Frontal cortex (tissue), 4 donors: ENCODE data around the gene GMDS. TPM values are rescaled to one million over a fixed set of nuclear protein-coding genes. Genes with fewer than 3 reads are reported as not detected.

Source experiments
- DNase-seq, 2 donors: peaks; one replicate each; pipeline ENCODE4 v3.0.0; 2012; ENCODE audit warnings: low spot score in 2 of 2
- FAIRE-seq: peaks from 2 replicates; lab custom pipeline; 2012; peaks lifted over from hg19 to GRCh38; lab: Jason Lieb, UNC
- total RNA-seq: library from RNA; depleted of rRNA; stranded (reverse); fragments of >200 nt; gene quantifications from one replicate; pipeline ENCODE4 v1.2.3, GENCODE V29; 2014
- donor health status: control.
- donor health status: control.
- donor health status: control.

Gene GMDS
- total RNA-seq, 1 donor from 2014 or later: 5.3 TPM

DNA sequence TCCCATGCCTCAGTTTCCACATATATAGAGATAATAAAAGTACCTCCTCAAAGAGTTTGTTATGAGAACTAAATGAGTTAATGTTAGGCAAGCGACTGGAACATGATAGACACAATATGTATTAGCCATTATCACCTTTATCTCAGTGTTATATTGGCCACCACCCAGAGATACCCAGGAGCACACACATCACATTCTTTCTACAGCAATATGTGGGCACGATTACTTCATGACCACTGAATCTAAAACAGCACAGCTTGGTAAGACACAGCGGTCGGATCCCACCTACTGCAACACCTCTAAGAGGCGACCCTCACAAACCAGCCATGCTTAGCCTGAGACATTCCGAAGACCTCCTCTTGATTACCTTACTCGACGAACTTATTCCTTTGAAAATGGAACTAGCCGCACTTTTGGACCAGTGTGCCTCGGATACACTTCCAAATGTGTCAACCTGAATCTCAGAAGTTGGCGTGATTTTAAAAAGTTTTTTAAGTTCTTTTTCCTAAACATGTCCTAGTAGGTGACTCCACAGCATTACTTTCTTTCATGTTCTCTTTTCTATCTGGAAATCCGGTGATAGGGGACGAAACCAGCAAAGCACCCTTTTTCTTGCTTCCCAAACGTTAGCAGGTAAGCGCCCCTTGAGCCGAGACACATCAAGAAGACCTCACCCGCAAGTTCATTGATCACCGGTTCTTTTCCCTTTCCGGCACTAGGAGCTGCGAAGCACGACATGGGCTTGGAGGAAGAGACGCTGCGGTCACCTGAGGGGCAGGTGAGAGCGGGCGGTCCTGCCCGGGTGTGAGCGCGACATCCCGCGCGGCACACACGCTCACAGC lies 923 bp downstream of the GMDS start:
- DNase-seq (no peak), FAIRE-seq (no peak)

DNA sequence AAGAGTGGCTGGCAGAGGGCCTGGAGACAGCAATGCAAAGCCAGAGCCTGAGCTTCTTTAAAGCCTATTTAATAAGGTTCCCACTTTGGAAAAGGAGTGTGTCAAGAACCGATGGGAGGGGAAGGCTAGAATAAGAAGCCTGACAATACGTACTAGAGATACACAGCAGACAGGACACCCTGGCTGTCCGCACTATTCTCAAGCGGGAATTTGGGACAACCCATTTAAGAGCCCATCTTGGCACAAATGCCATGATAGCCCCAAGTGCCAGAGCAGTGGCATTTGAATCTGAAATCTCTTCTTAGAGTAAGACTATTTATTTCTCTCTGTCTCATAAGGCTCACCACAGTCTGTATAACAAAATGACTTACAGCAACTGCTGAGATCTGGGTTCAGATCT lies 3.1 kb downstream of the GMDS start:
- DNase-seq (no peak), FAIRE-seq (no peak)

DNA sequence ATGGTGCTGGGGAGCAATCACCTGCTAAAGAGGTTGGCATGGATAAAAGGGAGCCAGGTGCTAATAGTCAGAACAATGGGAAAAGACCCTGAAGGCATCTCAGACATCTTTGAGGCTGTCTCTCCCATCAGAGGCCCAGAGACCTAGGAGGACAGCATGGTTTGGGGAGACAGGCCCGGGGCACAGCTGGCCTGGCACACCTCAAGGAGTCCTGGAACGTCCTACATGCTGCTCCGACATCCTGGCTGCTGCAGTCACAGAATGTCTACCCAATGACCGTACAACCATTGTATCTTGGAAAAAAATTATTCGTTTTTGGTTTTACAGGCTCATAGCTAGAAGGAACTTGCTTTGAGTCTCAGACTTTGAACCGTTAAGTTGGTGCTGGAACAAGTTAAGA lies 4.4 kb downstream of the GMDS start:
- no peak for DNase-seq
- FAIRE-seq: no peak

DNA sequence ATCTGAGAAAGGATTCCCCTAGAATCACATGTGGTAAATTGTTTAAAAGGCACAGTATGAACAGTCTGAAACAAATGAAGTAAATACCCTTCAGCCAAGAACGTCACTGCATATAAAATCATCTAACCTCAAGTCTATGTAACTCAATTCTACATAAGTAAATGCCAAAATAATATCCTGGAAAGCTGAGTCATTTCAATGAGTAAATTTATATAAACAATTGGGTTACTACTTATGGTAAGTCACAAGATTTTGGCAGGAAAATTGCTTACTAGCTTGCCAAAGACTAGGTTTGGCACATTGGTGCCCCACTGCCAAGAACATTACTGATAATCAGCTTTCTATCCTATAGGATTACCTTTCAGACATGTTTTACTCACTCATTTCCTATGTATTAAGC lies 8.4 kb downstream of the GMDS start:
- FAIRE-seq (no peak), DNase-seq (no peak)

DNA sequence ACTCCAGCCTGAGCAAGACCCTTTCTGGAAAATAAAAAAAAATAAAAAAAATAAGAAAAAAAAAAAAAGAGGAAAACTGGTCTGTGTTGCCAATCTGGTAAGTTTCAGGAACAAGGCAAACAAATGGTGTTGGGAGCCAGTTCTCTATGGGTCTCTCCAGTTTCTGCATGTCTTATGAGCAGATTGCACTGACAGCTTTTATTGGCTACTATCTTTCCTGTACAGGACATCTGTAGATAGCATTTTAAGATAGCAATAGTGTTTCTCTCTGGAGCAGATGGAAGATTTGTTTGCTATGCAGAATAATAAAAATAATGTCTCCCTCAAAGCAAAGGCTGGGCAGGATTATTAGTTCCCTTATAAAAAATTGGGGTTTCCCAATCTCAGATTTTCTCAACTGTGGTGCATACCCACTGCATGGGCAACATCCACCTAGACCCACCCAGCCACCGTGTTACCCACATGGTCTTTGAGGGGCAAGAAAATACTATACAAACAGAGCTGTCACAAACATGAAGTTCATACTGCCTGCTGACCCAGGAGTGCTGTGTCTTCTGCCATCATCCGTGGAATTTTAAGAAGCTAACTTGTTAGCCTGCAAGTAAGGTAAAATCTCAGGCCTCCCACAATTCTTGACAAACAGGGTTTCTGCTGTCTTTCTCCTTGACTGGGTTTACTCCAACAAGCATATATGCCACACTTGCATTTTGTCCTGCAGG lies 9.5 kb downstream of the GMDS start:
- no peak for FAIRE-seq

DNA sequence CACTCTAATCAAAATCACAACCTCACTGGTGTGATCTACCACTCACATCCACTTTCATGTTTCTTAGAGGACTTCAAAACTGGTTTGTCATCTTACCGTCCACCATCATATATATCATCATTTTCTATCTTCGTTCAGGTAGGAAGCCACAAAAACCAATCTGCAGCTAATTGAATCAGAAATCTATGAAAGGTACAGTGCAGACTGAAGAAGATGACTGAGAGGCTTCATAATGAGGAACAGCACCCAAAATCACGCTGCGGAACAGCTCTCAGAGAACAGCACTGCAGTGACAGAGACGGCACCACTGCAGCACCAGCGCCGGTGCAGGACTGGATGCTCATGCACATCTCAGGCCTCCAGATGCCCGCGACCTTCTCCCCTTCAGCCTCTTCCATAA lies 13.0 kb downstream of the GMDS start:
- FAIRE-seq: no peak
- DNase-seq: no peak

More for the DNA sequence above, 9.5 kb downstream of the GMDS start:
- DNase-seq: no peak

DNA sequence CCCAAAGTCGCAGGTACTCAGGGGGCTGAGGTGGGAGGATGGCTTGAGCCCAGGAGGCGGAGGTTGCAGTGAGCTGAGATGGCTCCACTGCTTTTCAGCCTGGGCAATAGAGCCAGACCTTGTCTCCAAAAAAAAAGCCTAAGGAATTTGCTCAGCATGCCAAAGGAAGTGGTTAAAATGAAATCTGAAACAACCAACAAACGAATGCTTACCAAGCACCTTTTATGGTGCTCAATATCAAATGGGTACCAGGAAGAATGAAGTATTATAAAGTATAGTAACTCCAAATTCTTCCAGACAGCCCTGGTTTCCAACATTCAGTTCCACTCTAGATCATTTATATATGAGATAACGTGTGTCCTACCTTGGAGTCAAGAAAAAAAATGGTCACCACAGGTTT lies 14.0 kb downstream of the GMDS start:
- DNase-seq: no peak
- FAIRE-seq: no peak

DNA sequence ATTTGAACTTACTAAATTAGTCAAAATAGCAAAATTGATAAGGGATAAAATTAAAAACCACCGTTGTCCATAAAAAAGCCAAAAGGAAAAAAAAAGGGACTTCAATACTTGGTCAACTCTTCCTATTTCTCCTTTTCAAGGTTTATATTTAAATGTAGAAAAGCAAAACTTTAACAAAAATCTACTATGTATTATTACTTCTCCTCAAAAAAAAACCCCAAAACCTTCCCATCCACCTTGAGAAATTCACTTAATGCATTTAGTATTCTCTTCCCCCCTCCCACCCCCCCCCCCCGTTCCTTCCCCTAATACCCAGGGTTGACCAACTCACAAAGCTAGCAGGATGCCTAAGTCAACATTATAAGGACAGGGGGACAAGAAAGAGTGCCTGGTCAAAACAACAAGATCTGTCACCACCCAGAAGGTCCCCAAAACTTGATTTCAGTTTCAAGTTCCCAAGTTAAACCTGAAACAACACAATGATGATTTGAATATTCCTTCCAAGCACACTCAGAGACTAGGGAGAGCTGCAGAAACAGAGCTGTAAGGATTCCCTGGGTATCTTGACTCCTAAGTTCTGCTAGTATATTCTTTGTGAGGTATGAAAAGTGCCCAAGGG lies 14.6 kb downstream of the GMDS start:
- DNase-seq (no peak), FAIRE-seq (no peak)

DNA sequence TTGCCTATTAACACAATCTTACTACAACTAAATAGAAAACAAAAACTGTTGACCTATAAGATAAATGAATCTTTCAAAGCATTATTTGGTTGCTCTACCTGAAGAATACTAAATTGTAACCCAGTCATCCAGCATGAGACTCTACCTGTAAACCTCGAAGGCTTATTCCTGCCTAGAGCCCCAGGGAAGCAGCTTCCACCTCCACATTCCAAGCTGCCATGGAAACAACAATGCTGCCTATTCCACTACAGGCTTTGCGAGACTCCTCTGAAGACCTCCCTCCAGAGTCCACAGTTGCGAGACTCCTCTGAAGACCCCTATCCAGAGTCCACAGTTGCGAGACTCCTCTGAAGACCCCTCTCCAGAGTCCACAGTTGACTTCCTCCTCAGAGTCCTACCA lies 15.7 kb downstream of the GMDS start:
- DNase-seq: no peak
- no peak for FAIRE-seq

DNA sequence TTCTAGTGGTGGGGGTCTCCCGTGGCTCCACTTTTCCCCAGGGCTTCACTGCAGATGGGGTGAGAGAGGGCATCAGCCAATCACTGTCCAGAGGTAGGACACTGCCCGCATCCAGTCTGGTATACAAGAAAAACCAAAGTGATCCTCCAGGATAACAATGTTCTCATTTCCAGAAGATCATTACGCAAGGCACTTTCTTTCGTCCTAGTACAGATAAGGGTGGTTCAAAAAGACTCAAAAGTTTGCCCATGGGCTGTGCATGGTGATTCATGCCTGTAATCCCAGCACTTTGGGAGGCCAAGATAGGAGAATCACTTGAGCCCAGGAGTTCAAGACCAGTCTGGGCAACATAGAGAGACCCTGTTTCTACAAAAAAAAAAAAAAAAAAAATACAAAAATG lies 16.4 kb downstream of the GMDS start:
- DNase-seq: no peak
- no peak for FAIRE-seq

DNA sequence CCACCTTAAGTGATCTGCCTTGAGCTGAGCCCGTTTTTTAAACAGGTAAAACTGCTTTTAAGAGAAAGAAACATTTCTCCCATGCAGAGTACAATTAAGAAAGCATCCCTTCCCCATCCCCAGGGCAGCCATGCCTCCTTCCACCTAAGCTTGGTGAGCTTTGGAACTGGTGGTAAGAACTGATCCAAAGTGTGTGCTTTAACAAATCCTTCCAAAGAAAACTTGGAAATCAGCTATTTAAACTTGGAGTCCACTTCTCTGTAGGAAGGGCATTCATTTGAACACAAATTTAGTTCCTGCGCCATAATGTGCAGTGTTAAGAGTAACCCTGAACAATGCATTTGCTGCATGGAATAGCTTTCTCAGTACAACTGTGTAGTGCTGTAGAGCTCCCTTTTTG lies 17.0 kb downstream of the GMDS start:
- FAIRE-seq (no peak), DNase-seq (no peak)

DNA sequence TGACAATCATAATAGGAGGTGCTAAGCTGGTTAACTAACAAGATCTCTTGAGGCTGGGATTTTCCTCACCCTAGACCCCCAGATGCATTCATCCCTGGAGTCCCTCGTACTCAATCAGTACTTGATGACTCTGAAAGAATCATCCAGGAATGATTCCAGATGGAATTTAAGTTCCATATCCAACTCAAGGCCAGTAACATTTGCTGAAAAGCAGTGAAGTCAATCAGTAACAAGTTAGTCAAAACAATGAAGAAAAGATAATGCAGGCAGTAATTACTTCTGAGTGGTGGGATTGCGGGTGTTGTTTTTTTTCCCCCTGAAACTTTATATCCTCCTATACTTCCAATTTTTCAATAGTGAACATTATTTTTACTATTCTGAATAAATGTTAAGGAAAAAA lies 18.6 kb downstream of the GMDS start:
- no peak for FAIRE-seq
- DNase-seq: no peak

DNA sequence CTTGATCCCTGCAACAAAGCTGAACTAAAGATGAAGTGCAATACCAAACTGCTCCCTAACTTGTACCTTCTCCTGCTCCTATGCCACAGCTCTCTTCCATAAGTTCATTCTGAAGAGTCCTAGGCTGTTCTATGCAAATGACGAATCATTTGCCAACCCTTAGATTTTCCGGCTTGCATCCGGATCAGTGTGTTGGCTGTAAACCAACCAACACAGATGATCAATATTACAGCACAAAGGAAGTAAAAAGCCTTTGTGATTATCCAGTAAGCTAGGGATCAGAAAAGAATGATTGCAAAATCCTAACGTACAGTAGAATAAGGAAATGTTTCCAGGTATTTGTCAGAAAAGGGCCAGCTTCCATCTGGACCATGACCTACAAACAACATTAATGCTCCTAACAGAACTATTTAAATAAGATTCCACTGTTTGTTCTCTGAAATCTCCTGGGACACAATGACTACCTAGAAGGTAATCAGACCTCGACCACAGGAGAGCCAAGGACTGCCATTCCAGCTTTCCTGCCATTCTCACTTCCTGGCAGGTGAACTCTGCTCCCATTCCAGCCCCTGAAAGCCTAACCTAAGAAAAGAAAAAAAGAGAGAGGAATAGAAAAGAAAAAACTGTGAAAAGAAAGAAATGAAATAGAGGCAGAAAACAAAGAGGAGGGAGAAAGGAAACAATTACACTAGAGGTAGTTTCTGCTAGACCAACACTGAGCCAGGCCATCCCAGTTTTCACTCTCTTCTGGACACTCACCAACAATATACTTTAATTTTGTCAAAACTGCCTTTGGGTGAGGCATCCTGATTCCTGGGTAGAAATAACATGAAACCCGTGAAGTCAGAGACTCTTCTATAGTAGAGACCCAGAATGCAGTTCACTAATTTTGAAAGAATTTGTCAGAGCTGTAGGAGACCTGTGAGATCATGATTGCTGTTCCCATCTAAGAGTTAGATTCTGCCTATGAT lies 19.7 kb downstream of the GMDS start:
- FAIRE-seq (no peak), DNase-seq (no peak)

DNA sequence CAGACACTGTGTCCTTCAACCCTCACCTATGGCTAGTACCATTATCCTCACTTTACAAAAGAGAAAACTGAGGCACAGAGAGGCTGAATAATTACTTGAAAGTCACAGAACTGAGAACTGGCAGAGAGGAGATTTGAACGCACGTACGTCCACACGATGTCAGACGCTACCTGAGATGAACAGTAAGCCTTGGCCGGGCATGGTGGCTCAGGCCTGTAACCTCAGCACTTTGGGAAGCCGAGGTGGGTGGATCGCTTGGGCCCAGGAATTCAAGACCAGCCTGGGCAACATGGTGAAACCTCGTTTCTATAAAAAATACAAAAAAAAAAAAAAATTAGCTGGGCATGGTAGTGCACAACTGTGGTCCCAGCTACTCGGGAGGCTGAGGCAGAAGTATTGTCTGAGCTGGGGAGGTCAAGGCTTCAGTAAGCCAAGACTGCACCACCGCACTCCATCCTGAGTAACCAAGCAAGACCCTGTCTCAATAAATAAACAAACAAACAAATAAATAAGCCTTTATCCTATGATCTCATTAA lies 20.5 kb downstream of the GMDS start:
- FAIRE-seq (no peak), DNase-seq (no peak)

DNA sequence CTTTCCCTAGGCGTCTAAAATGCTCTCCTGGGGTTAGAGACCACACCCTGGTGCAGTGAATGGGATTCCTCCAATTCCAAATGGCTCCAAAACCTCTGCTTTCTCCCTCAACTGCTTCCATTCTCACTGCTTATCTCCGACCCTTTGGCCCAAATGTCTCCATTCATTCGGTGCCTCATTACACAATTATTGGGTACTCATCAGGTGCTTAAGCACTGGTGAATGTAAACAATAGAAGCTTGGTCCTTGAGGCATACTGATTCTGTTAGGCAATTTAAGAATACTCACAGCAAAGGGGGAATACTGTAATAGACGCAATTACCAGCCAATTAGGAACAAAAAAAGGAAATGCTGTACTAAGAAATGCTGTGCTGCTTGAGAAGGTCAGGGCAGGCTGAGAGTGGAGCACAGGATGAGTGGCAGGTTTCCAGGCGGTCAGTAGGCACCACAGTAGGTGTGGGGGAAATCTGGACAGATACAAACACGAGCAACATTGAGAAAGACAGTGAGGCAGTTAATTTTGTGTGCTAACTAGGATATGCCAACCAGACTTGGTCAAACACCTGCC lies 23.0 kb downstream of the GMDS start:
- DNase-seq: no peak
- FAIRE-seq: no peak

DNA sequence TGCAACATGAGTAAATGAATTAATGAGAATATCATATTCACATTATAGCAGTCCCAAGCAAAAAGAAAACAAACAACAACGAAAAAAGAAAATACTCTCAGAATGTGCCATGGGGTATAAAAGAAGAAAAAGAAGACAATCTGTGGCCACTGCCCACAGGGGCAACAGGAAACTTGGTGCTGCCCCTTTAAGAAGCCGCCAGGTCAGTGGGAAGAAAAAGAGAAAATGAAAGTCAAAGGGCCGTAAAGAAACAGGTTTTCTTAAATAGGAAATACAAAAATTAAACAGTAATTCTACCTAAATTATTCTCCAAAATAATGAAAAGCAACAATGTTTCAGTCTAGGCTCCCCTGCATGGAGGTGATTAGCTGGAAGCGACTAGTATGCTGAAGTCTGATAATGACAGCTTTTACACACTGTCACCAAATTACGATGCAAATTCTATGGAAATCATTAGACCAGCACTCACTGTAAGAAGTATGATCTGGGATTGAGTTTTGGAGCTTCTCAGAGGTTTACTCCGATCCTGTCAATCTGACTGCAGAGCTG lies 23.6 kb downstream of the GMDS start:
- FAIRE-seq (no peak), DNase-seq (no peak)

DNA sequence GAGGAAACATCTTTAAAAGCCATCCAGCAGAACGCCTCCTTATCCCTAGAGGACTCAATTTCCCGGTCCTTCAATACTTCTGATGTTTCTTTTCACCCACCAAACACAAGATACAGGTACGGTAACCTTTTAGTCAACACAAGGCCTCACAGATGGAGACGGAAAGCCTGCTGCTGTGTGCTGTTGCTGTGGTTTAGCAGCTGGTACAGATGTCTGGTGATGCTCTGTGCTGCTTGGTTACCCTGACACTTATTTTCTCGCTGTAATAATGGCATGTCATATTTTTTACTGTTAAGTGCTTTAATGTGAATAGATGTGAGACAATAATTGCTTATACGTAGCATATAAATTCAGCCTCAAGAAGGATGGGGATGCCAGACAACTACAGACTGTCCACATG lies 25.3 kb downstream of the GMDS start:
- FAIRE-seq: no peak
- no peak for DNase-seq

DNA sequence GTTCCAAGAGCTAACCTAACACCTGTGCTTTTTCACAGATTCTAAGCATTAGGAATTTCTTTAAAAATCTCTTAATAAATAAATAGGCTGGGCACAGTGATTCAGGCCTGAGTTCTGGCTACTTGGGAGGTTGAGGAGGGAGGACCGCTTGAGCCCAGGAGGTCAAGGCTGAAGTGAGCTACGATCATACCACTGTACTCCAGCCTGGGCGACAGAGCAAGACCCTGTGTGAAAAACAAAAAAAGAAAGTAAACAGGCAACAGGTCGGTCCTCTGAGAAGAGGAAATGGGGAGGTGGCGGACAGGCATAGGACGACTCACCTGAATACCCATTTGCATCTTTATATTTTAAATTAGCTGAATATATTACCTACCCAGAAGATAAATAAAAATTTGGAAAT lies 26.5 kb downstream of the GMDS start:
- DNase-seq (no peak), FAIRE-seq (no peak)

DNA sequence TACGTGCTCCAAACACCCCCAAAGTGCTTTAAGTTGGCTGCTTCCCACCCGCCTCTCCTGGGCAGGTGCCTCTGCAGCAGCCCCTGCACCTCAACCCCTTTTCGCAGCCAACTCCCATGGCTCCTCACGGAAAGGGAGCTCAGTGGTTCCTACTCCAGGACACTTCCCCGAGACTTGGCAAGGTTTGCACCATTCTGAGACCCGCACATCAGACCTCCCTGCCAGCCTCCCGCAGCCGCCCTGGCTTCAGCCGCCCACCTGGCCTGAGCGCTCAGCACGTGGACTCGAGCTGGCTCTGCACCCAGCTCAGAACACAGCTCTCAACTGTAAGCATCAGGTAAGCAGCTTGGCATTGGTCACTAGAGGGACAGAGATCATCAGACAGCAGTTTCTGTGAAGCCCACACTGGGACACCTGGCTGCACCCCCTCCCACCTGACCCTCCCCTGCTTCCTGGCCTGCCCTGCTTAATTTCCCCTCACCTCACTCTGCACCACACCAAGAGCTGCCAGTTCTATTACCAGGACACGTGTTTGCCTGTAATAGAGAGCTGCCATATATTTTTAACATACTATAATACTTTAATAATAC lies 28.5 kb downstream of the GMDS start:
- DNase-seq (no peak), FAIRE-seq (no peak)
